ENCODE measurements around the gene PTPA.

- TF ChIP-seq POLR2A (IDR thresholded peaks at IDR 0.05): no peak
- TF ChIP-seq EP300 (IDR thresholded peaks at IDR 0.05): no peak
- no peak for TF ChIP-seq POLR2AphosphoS5 (IDR thresholded peaks at IDR 0.05)
Observed at GRCh38 chr9:129138144-129138462, 26.9 kb downstream of the PTPA start.
